Cardiac fibroblast (primary cell): ENCODE measurements around the gene SYT13.
"Not testable (repeated sequence)": the region's sequence is repeated elsewhere in the genome, so short reads cannot be mapped to it uniquely, and the experiment has no call there.

Experiments used
- DNase-seq, 2 donors: peaks; one replicate each; pipeline versions ENCODE4 v3.0.0 to v3.0.0-alpha.2; 2010; ENCODE audit warnings: low read depth in 2 of 2
- H3K4me3 ChIP-seq, 2 donors: replicated peaks in 1 of 2; 1 replicate in 1 of 2; 2 replicates in 1 of 2; pipeline ENCODE4 v1.5.1; 2011; ENCODE audit warnings: low read depth in 2 of 2, low read length in 2 of 2, mild to moderate bottlenecking in 2 of 2, moderate library complexity in 1 of 2
- CTCF ChIP-seq: IDR thresholded peaks from one replicate; pipeline ENCODE4 v1.5.1; 2011; ENCODE audit warnings: low read depth, mild to moderate bottlenecking, low read length, inconsistent platforms

The SYT13 gene

GRCh38 chr11:45300715-45301114, 14.6 kb upstream of the SYT13 start:
- no peak overlapping the region for H3K4me3 ChIP-seq
- no peak for DNase-seq
- TF ChIP-seq CTCF = no peak

GRCh38 chr11:45298718-45299117, 12.6 kb upstream of the SYT13 start:
- no peak for TF ChIP-seq CTCF
- no peak overlapping the region for H3K4me3 ChIP-seq
- DNase-seq = no peak

GRCh38 chr11:45296075-45296474, 9.9 kb upstream of the SYT13 start:
- no peak for DNase-seq
- TF ChIP-seq CTCF = no peak
- H3K4me3 ChIP-seq = no peak overlapping the region

- DNase-seq = no peak
- H3K4me3 ChIP-seq = no peak overlapping the region
- no peak for TF ChIP-seq CTCF
Measured at GRCh38 chr11:45294499-45294898, 8.4 kb upstream of the SYT13 start.

GRCh38 chr11:45293566-45294192, 7.5 kb upstream of the SYT13 start:
- peak; percentile 68 for TF ChIP-seq CTCF
- peak; percentile 90 to 91 for DNase-seq

GRCh38 chr11:45290586-45290985, 4.4 kb upstream of the SYT13 start:
- no peak for DNase-seq

More at GRCh38 chr11:45293566-45294192, 7.5 kb upstream of the SYT13 start:
- H3K4me3 ChIP-seq = not testable (repeated sequence)

More at GRCh38 chr11:45290586-45290985, 4.4 kb upstream of the SYT13 start:
- H3K4me3 ChIP-seq = no peak overlapping the region
- TF ChIP-seq CTCF = no peak
